H1 (cell line): Measurements from ENCODE around the gene POLL. TPM values are rescaled to one million over a fixed set of nuclear protein-coding genes. Genes with fewer than 3 reads are reported as not detected.

Experiments used
- CTCF ChIA-PET: fragments of 300-600 bp; sonication (Branson Sonifier 250); formaldehyde crosslinking; loops from one replicate; lab custom pipeline; 2021; ENCODE audit not compliant: partially characterized antibody; lab: Charles Lee
- POLR2A ChIA-PET: fragments of 300-600 bp; sonication (Branson Sonifier 250); formaldehyde crosslinking; loops from one replicate; lab custom pipeline; 2021; ENCODE audit warnings: inconsistent platforms; ENCODE audit not compliant: partially characterized antibody; lab: Charles Lee
- DNase-seq, 2 experiments: peaks; one replicate each; pipeline versions ENCODE4 v3.0.0 to v3.0.0-alpha.2; 2010 to 2022; ENCODE audit warnings: low spot score in 2 of 2, low read depth in 1 of 2, mixed read lengths in 1 of 2
- FAIRE-seq: peaks from 2 replicates; lab custom pipeline; 2011; peaks lifted over from hg19 to GRCh38; lab: Jason Lieb, UNC
- H2AFZ ChIP-seq: 2 replicates; pipeline ENCODE4 v1.8.1; 2012; ENCODE audit warnings: low read length, inconsistent platforms
- H2AK5ac ChIP-seq: 2 replicates; pipeline ENCODE4 v1.6.1; 2013; ENCODE audit warnings: low read depth, low read length
- H2BK120ac ChIP-seq: replicated peaks from 2 replicates; pipeline ENCODE3; 2013; ENCODE audit warnings: low read depth, low read length, inconsistent platforms
- H2BK12ac ChIP-seq: 2 replicates; pipeline ENCODE4 v1.6.1; 2013; ENCODE audit warnings: low read depth, low read length
- H2BK15ac ChIP-seq: 2 replicates; pipeline ENCODE4 v1.6.1; 2013; ENCODE audit warnings: low read length
- H2BK20ac ChIP-seq: 2 replicates; pipeline ENCODE4 v1.6.1; 2013; ENCODE audit warnings: low read length
- H2BK5ac ChIP-seq: 2 replicates; pipeline ENCODE4 v1.6.1; 2013; ENCODE audit warnings: low read depth, low read length
- H3K14ac ChIP-seq: 2 replicates; pipeline ENCODE4 v1.6.1; 2013; ENCODE audit warnings: inconsistent platforms; ENCODE audit not compliant: insufficient read length
- H3K18ac ChIP-seq: 2 replicates; pipeline ENCODE4 v1.6.1; 2013; ENCODE audit warnings: low read length; ENCODE audit errors: extremely low read depth
- H3K23ac ChIP-seq: 2 replicates; pipeline ENCODE4 v1.6.1; 2013; ENCODE audit warnings: inconsistent platforms; ENCODE audit not compliant: insufficient read length
- H3K23me2 ChIP-seq: 2 replicates; pipeline ENCODE4 v1.6.1; 2013; ENCODE audit warnings: low read depth, low read length
- H3K27ac ChIP-seq: 2 replicates; pipeline ENCODE4 v1.6.1; 2011; ENCODE audit warnings: low read depth, low read length, inconsistent platforms
- H3K27me3 ChIP-seq, 4 experiments: replicated peaks in 1 of 4; 1 replicate in 1 of 4; 2 replicates in 3 of 4; pipeline versions ENCODE4 v1.6.1 to v1.8.1; 2011 to 2013; ENCODE audit warnings: low read length in 3 of 4, mild to moderate bottlenecking in 3 of 4, inconsistent platforms in 2 of 4, mixed read lengths in 2 of 4, moderate library complexity in 1 of 4; ENCODE audit not compliant: control insufficient read depth in 3 of 4, insufficient read depth in 3 of 4; ENCODE audit errors: extremely low read depth in 1 of 4
- H3K36me3 ChIP-seq, 4 experiments: 2 replicates each; pipeline versions ENCODE4 v1.6.1 to v1.8.1; 2011 to 2013; ENCODE audit warnings: mild to moderate bottlenecking in 4 of 4, low read length in 3 of 4, moderate library complexity in 2 of 4, control low read depth in 1 of 4, inconsistent platforms in 1 of 4; ENCODE audit not compliant: insufficient read depth in 4 of 4, control insufficient read depth in 2 of 4
- H3K4ac ChIP-seq: replicated peaks from 2 replicates; pipeline ENCODE3; 2013; ENCODE audit warnings: low read length, low read depth, mixed read lengths, inconsistent platforms; ENCODE audit not compliant: insufficient read length
- H3K4me1 ChIP-seq, 4 experiments: replicated peaks in 1 of 4; 1 replicate in 1 of 4; 2 replicates in 3 of 4; pipeline versions ENCODE4 v1.6.1 to v1.8.1; 2011 to 2013; ENCODE audit warnings: low read length in 3 of 4, inconsistent platforms in 2 of 4, mixed read lengths in 1 of 4; ENCODE audit not compliant: insufficient read depth in 4 of 4, control insufficient read depth in 3 of 4
- H3K4me2 ChIP-seq, 2 experiments: 2 replicates each; pipeline versions ENCODE4 v1.6.1 to v1.8.1; 2011 to 2013; ENCODE audit warnings: low read depth in 2 of 2, low read length in 2 of 2, control low read depth in 1 of 2, inconsistent platforms in 1 of 2, mild to moderate bottlenecking in 1 of 2; ENCODE audit not compliant: insufficient read depth in 1 of 2
- H3K4me3 ChIP-seq, 4 experiments: fragments of 200-600, 300-600 bp in 1 of 4; sonication (generic), shearing (Covaris generic), sonication (Bioruptor Twin) in 1 of 4; 2 replicates each; pipeline versions ENCODE4 v1.5.1 to v1.8.1; 2011 to 2016; ENCODE audit warnings: low read length in 4 of 4, low read depth in 3 of 4, control low read depth in 2 of 4, inconsistent platforms in 2 of 4, mild to moderate bottlenecking in 2 of 4, mixed read lengths in 1 of 4, moderate library complexity in 1 of 4; ENCODE audit not compliant: insufficient read depth in 2 of 4; ENCODE audit errors: extremely low read depth in 1 of 4
- H3K56ac ChIP-seq: replicated peaks from 2 replicates; pipeline ENCODE3; 2013; ENCODE audit warnings: low read depth, mild to moderate bottlenecking, mixed read lengths, low read length, inconsistent platforms; ENCODE audit not compliant: insufficient read length
- H3K79me1 ChIP-seq: 2 replicates; pipeline ENCODE4 v1.6.1; 2013; ENCODE audit warnings: low read depth, low read length, control low read depth
- H3K79me2 ChIP-seq, 2 experiments: 2 replicates each; pipeline versions ENCODE4 v1.6.1 to v1.8.1; 2012 to 2013; ENCODE audit warnings: low read length in 2 of 2, mild to moderate bottlenecking in 2 of 2, inconsistent platforms in 1 of 2; ENCODE audit not compliant: insufficient read depth in 2 of 2, control insufficient read depth in 1 of 2
- H3K9ac ChIP-seq, 4 experiments: replicated peaks in 1 of 4; 1 replicate in 1 of 4; 2 replicates in 3 of 4; pipeline versions ENCODE4 v1.6.1 to v1.8.1; 2011 to 2013; ENCODE audit warnings: low read depth in 3 of 4, low read length in 3 of 4, control low read depth in 2 of 4, mild to moderate bottlenecking in 2 of 4, moderate library complexity in 2 of 4, inconsistent platforms in 1 of 4; ENCODE audit errors: extremely low read depth in 1 of 4
- H3K9me3 ChIP-seq, 2 experiments: 2 replicates each; pipeline versions ENCODE4 v1.6.1 to v1.8.1; 2012 to 2013; ENCODE audit warnings: mild to moderate bottlenecking in 2 of 2, moderate library complexity in 2 of 2, control low read depth in 1 of 2, inconsistent platforms in 1 of 2, low read depth in 1 of 2, low read length in 1 of 2, mixed read lengths in 1 of 2; ENCODE audit not compliant: insufficient read depth in 2 of 2
- H4K20me1 ChIP-seq, 2 experiments: replicated peaks in 1 of 2; 2 replicates each; pipeline versions ENCODE3 to v1.8.1; 2011 to 2013; ENCODE audit warnings: inconsistent platforms in 2 of 2, low read length in 2 of 2, mild to moderate bottlenecking in 1 of 2; ENCODE audit not compliant: insufficient read depth in 2 of 2, control insufficient read depth in 1 of 2
- H4K5ac ChIP-seq: 2 replicates; pipeline ENCODE4 v1.6.1; 2013; ENCODE audit warnings: low read length, low read depth, mixed read lengths, inconsistent platforms; ENCODE audit not compliant: insufficient read length
- H4K8ac ChIP-seq: 2 replicates; pipeline ENCODE4 v1.8.0; 2013; ENCODE audit warnings: mild to moderate bottlenecking, moderate library complexity, low read length, inconsistent platforms; ENCODE audit not compliant: insufficient read depth; ENCODE audit errors: extremely low read depth
- H4K91ac ChIP-seq: replicated peaks from 2 replicates; pipeline ENCODE3; 2013; ENCODE audit warnings: low read length, mixed read lengths, inconsistent platforms; ENCODE audit not compliant: insufficient read length
- ASH2L ChIP-seq: fragments of 200-600, 300-600 bp; sonication (generic); IDR thresholded peaks from one replicate; pipeline ENCODE4 v1.7.1; 2017; ENCODE audit warnings: low read length
- BACH1 ChIP-seq: IDR thresholded peaks from 2 replicates; pipeline ENCODE4 v1.6.1; 2012; ENCODE audit warnings: low read length, improper control_type of control experiment
- KDM4A ChIP-seq: IDR thresholded peaks from one replicate; pipeline ENCODE4 v1.7.1; 2012; ENCODE audit warnings: low read depth, mild to moderate bottlenecking, moderate library complexity, low read length, inconsistent platforms; ENCODE audit not compliant: severe bottlenecking
- KDM5A ChIP-seq: fragments of 200-600 bp; IDR thresholded peaks from 2 replicates; pipeline ENCODE4 v1.7.1; 2012; ENCODE audit warnings: mild to moderate bottlenecking, low read length, inconsistent platforms, mixed read lengths
- POLR2AphosphoS5 ChIP-seq: IDR thresholded peaks from 2 replicates; pipeline ENCODE4 v1.6.1; 2011; ENCODE audit warnings: low read depth, low read length
- SIN3A ChIP-seq, 2 experiments: IDR thresholded peaks in 1 of 2; conservative IDR thresholded peaks in 1 of 2; 2 replicates each; pipeline ENCODE4 v1.6.1; 2011 to 2012; ENCODE audit warnings: low read length in 2 of 2, improper control_type of control experiment in 1 of 2, low read depth in 1 of 2, mild to moderate bottlenecking in 1 of 2
- WGBS, 2 experiments: shearing (Covaris generic) in 1 of 2; methylation state at CpG; one replicate each; pipeline versions ENCODE4 v1.1.6 to v1.1.7; 2013 to 2015; ENCODE audit warnings: low lambda C conversion rate in 2 of 2, mixed read lengths in 2 of 2, inconsistent platforms in 1 of 2, low coverage in 1 of 2, missing lambda C conversion rate in 1 of 2; ENCODE audit not compliant: insufficient replicate concordance in 2 of 2, insufficient coverage in 1 of 2, insufficient read length in 1 of 2; ENCODE audit errors: extremely low coverage in 1 of 2, missing lambda C conversion rate in 1 of 2; 5-methylcytosine and 5-hydroxymethylcytosine counted together
- polyA plus RNA-seq, 7 experiments: library from polyadenylated mRNA; depleted of rRNA in 3 of 7; stranded (reverse) in 5 of 7; unstranded in 2 of 7; fragments of >200 nt in 5 of 7; fragments of 200-250 nt in 2 of 7; gene quantifications; 1 replicate in 5 of 7; 2 replicates in 1 of 7; 4 replicates in 1 of 7; pipeline versions ENCODE4 v1.2.1 to v1.2.3, GENCODE V29; 2011 to 2013; ENCODE audit warnings: missing spikeins in 2 of 7, mixed read lengths in 2 of 7
- total RNA-seq: library from RNA; stranded (reverse); fragmentation: NEBNext Ultra II Directional; extraction: Animal tissue kit (Norgen Biotek cat#: 25700); gene quantifications from 2 replicates; pipeline ENCODE4 v1.2.1, GENCODE V29; 2021
- TF ChIP-seq, protein P1 (sequence below): IDR thresholded peaks from 2 replicates; pipeline ENCODE4 v1.6.1; 2012; ENCODE audit warnings: inconsistent platforms

POLL gene
- total and polyA plus RNA-seq, 2 of the 8 experiments (the other 6 are each of a cell fraction or from before 2014, with no cell fraction given): 26.1 to 45.9 TPM

- WGBS, 2 experiments: 8% methylated on average over 19 of the region's 56 CpGs; no CpG with 5 or more reads in 1 of the 2 experiments
- peak; percentile 54; the same call in 1 of the 2 replicates for TF ChIP-seq BACH1
- no peak for TF ChIP-seq KDM5A
- TF ChIP-seq, protein P1, sequence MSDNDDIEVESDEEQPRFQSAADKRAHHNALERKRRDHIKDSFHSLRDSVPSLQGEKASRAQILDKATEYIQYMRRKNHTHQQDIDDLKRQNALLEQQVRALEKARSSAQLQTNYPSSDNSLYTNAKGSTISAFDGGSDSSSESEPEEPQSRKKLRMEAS: peak; percentile 36; the same call in 1 of the 2 replicates
- TF ChIP-seq KDM4A: peak; percentile 94
- TF ChIP-seq SIN3A (conservative IDR thresholded peaks at IDR 0.05 in 1 of 2, IDR thresholded peaks at IDR 0.05 in 1 of 2; ENCODE audit: low read depth in 1 of 2, low read length in 2 of 2): 0 out of 4 replicates have a peak, but pooled peaks of 1 of the 2 experiments have one; percentile 31
- no peak for TF ChIP-seq POLR2AphosphoS5
- TF ChIP-seq ASH2L: peak; percentile 18
Observed at GRCh38 chr10:101569622-101570427, 18.2 kb downstream of the POLL start.

More at GRCh38 chr10:101569622-101570427, 18.2 kb downstream of the POLL start:
- no peak for FAIRE-seq
- Histone ChIP-seq H3K4ac (no peak overlapping the region), H3K56ac (peak overlapping the region; percentile 22), H4K20me1 (peaks cover 0 to 6% of the 10 kb centered on the region in 2 experiments), H3K9me3 (no peaks in the 10 kb centered on the region), H3K36me3 (no peaks in the 10 kb centered on the region), H3K9ac (0 out of 7 replicates have a peak overlapping the region, but pooled peaks of 2 of the 4 experiments have one; percentile 29 to 33), H3K4me2 (peak overlapping the region; percentile 71 to 98), H2BK12ac (peak overlapping the region; percentile 27; the same call in 1 of the 2 replicates), H4K91ac (peak overlapping the region; percentile 58), H3K18ac (0 out of 2 replicates have a peak overlapping the region, but pooled peaks have one; percentile 71), H3K14ac (no peak overlapping the region), H4K8ac (no peak overlapping the region), H2BK5ac (peak overlapping the region; percentile 75; the same call in 1 of the 2 replicates), H3K79me2 (no peaks in the 10 kb centered on the region), H3K23me2 (peaks cover 14% of the 10 kb centered on the region), H2AK5ac (no peak overlapping the region), H2BK20ac (no peak overlapping the region), H2BK120ac (no peak overlapping the region), H3K79me1 (no peaks in the 10 kb centered on the region), H3K27me3 (peaks cover 7 to 73% (median 57%) of the 10 kb centered on the region in 4 experiments), H3K4me3 (peak overlapping the region; percentile 34 to 72 (median 66)), H3K23ac (no peak overlapping the region), H2BK15ac (peak overlapping the region; percentile 5; the same call in 1 of the 2 replicates), H2AFZ (peak overlapping the region; percentile 55; the same call in 1 of the 2 replicates), H3K4me1 (peaks cover 0 to 20% (median 10%) of the 10 kb centered on the region in 4 experiments; a peak in 5 of 7 replicates), H3K27ac (no peak overlapping the region), H4K5ac (no peak overlapping the region)
- peak in 1 of 2 experiments; percentile 95 for DNase-seq
- ChIA-PET CTCF (interaction anchor here (0.5 to 5.9 kb wide), 54 partner anchors 11 to 519 kb away, joined by 3 to 65 read pairs (median 4); partner anchors contain the start of genes DPCD, NPM3 and POLL), POLR2A (interaction anchor here (0.7 to 3.6 kb wide), 7 partner anchors 8 to 356 kb away, joined by 3 to 12 read pairs (median 7); partner anchors contain the start of genes DPCD and POLL)
